Measurements from ENCODE around the gene PRKACA. TPM values are rescaled to one million over a fixed set of nuclear protein-coding genes. Genes with fewer than 3 reads are reported as not detected.

Gene PRKACA
- total and polyA plus RNA-seq, 10 of the 15 experiments (the other 5 are each of a cell fraction or from before 2014, with no cell fraction given) = 0.53 to 68.5 (median 11.2) TPM

DNA sequence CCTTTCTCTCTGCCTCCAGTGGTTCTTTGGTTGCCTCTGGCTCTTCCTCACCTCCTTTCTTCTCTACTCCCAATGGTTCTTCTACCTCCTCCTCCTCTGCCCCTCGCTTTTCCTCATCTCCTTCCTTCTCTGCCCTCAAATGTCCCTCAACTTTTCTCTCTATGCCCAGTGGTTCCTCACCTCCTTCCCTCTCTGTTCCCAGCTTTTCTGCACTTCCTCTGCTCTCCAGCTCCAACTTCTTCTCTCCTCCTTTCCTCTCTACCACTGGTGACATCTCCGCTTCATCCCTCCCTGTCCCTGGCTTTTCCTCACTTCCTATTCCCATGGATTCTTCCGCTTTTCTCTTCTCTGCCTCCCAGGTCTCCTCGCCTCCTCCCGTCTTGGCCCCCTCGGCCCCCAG is 63.5 kb downstream of the PRKACA start (continued):
- TF ChIP-seq, protein P1, sequence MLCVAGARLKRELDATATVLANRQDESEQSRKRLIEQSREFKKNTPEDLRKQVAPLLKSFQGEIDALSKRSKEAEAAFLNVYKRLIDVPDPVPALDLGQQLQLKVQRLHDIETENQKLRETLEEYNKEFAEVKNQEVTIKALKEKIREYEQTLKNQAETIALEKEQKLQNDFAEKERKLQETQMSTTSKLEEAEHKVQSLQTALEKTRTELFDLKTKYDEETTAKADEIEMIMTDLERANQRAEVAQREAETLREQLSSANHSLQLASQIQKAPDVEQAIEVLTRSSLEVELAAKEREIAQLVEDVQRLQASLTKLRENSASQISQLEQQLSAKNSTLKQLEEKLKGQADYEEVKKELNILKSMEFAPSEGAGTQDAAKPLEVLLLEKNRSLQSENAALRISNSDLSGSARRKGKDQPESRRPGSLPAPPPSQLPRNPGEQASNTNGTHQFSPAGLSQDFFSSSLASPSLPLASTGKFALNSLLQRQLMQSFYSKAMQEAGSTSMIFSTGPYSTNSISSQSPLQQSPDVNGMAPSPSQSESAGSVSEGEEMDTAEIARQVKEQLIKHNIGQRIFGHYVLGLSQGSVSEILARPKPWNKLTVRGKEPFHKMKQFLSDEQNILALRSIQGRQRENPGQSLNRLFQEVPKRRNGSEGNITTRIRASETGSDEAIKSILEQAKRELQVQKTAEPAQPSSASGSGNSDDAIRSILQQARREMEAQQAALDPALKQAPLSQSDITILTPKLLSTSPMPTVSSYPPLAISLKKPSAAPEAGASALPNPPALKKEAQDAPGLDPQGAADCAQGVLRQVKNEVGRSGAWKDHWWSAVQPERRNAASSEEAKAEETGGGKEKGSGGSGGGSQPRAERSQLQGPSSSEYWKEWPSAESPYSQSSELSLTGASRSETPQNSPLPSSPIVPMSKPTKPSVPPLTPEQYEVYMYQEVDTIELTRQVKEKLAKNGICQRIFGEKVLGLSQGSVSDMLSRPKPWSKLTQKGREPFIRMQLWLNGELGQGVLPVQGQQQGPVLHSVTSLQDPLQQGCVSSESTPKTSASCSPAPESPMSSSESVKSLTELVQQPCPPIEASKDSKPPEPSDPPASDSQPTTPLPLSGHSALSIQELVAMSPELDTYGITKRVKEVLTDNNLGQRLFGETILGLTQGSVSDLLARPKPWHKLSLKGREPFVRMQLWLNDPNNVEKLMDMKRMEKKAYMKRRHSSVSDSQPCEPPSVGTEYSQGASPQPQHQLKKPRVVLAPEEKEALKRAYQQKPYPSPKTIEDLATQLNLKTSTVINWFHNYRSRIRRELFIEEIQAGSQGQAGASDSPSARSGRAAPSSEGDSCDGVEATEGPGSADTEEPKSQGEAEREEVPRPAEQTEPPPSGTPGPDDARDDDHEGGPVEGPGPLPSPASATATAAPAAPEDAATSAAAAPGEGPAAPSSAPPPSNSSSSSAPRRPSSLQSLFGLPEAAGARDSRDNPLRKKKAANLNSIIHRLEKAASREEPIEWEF (IDR thresholded peaks at IDR 0.05; ENCODE audit: insufficient replicate concordance, low read depth, low read length) = no peak
- TF ChIP-seq BMI1 (IDR thresholded peaks at IDR 0.05; ENCODE audit: borderline replicate concordance) = no peak

- no peak for TF ChIP-seq ZBED1 (IDR thresholded peaks at IDR 0.05; ENCODE audit: borderline replicate concordance)
- TF ChIP-seq SIN3A (IDR thresholded peaks at IDR 0.05; ENCODE audit: low read depth, low read length) = no peak
- TF ChIP-seq POLR2AphosphoS2 (IDR thresholded peaks at IDR 0.05; ENCODE audit: low read depth, low read length) = 0 out of 2 replicates have a peak, but pooled peaks have one; percentile 29
- no peak for TF ChIP-seq NR2F1 (conservative IDR thresholded peaks at IDR 0.05)
- no peak for TF ChIP-seq MTA2 (IDR thresholded peaks at IDR 0.05; ENCODE audit: low read depth)
- TF ChIP-seq CREM (IDR thresholded peaks at IDR 0.05; ENCODE audit: low read depth) = no peak
- no peak for TF ChIP-seq BACH1 (IDR thresholded peaks at IDR 0.05; ENCODE audit: borderline replicate concordance)
- no peak for TF ChIP-seq NFXL1 (IDR thresholded peaks at IDR 0.05; ENCODE audit: borderline replicate concordance)
- no peak for TF ChIP-seq STAT1 (conservative IDR thresholded peaks at IDR 0.05)
- 0 out of 2 replicates have a peak, but pooled peaks have one; percentile 43 for TF ChIP-seq POLR2AphosphoS5 (IDR thresholded peaks at IDR 0.05; ENCODE audit: low read length)
- TF ChIP-seq HDAC6 (IDR thresholded peaks at IDR 0.05; ENCODE audit: unreplicated experiment) = no peak
- no peak for TF ChIP-seq TARDBP (IDR thresholded peaks at IDR 0.05; ENCODE audit: borderline replicate concordance)
- no peak for TF ChIP-seq MTA3 (IDR thresholded peaks at IDR 0.05; ENCODE audit: borderline replicate concordance, low read length)
- TF ChIP-seq TAF1 (IDR thresholded peaks at IDR 0.05; ENCODE audit: borderline replicate concordance, low read depth, low read length) = no peak
- no peak for TF ChIP-seq TCF12 (IDR thresholded peaks at IDR 0.05; ENCODE audit: low read depth, low read length)
- TF ChIP-seq ZSCAN29 (IDR thresholded peaks at IDR 0.05) = no peak
- FAIRE-seq (no peak), ATAC-seq (no peak), DNase-seq (ENCODE audit: low read depth, low spot score) (no peak)
- BruUV-seq (replicated peaks) = no TSS peak
- no peak overlapping the region for H3K4me3 ChIP-seq
- no peak overlapping the region for H3K27ac ChIP-seq (ENCODE audit: control insufficient read depth, insufficient read depth)
- SMC1A ChIA-PET (ENCODE audit: uncharacterized antibody, unreplicated experiment) = interaction anchor here (0.6 to 1.2 kb wide), 3 partner anchors 11 to 443 kb away, joined by 3 to 6 read pairs (median 3); partner anchors contain the start of genes GIPC1 and MISP3
- POLR2A ChIA-PET = interaction anchor here (1.5 kb wide), 1 partner anchor 48 kb away, joined by 5 read pairs; the partner anchor contains the start of gene RFX1
- H3K9ac ChIP-seq (ENCODE audit: control insufficient read depth, insufficient read depth, low read length) = no peak overlapping the region
- H3K4me2 ChIP-seq (ENCODE audit: control insufficient read depth, insufficient read depth) = no peak overlapping the region
- RAD21 ChIA-PET (ENCODE audit: unreplicated experiment) = interaction anchor here (0.6 to 1.0 kb wide), 2 partner anchors 9 to 92 kb away, joined by 3 read pairs; no protein-coding TSS in a partner anchor
- no peak overlapping the region for H2AFZ ChIP-seq (ENCODE audit: control insufficient read depth, low read depth, low read length)
- H3K4me1 ChIP-seq (ENCODE audit: control insufficient read depth, insufficient read depth, low read length) = no peaks in the 10 kb centered on the region
- CTCF ChIA-PET = interaction anchor here (1.6 to 2.4 kb wide), 2 partner anchors 10 to 14 kb away, joined by 5 to 14 read pairs; no protein-coding TSS in a partner anchor
- in situ Hi-C loops (cut with MboI) (loop anchor here (25.0 kb wide), 1 partner anchor 766 kb away; no protein-coding TSS in a partner anchor), intact Hi-C loops (cut with micrococcal nuclease; ENCODE audit: unreplicated experiment) (no loop called here)
- no peaks in the 10 kb centered on the region for H4K20me1 ChIP-seq (ENCODE audit: control insufficient read depth, insufficient read depth)
- WGBS (ENCODE audit: insufficient coverage, insufficient replicate concordance, low lambda C conversion rate, missing lambda C conversion rate) = 85% methylated on average over 10 of the region's 11 CpGs
- peaks cover 0 to 2% of the 10 kb centered on the region in 2 experiments; a peak in 3 of 4 replicates for H3K27me3 ChIP-seq (replicated peaks in 1 of 2; ENCODE audit: control insufficient read depth in 2 of 2, insufficient read depth in 2 of 2, low read length in 1 of 2)
- no peaks in the 10 kb centered on the region for H3K9me3 ChIP-seq (replicated peaks; ENCODE audit: control insufficient read depth, insufficient read depth, low read length)
- peaks cover 8 to 10% of the 10 kb centered on the region in 2 experiments; a peak in 3 of 4 replicates for H3K36me3 ChIP-seq (ENCODE audit: control insufficient read depth in 2 of 2, insufficient read depth in 2 of 2, low read length in 1 of 2)
- H3K79me2 ChIP-seq (ENCODE audit: control insufficient read depth, insufficient read depth, low read length) = no peaks in the 10 kb centered on the region
These were observed 64.1 kb downstream of the PRKACA start for GRCh38 chr19:14053500-14053899.

All from GM12878 (cell line).